Neural progenitor cell (in vitro differentiated cells): ENCODE results near the gene TMEM183A.

Experiments used
- EZH2phosphoT487 ChIP-seq: fragments of 200-600 bp; sonication (generic); IDR thresholded peaks from 2 replicates; pipeline ENCODE4 v1.6.1; 2017; ENCODE audit warnings: antibody characterized with exemption
- TF ChIP-seq, protein P1 (sequence below): fragments of 200-600 bp; sonication (generic); IDR thresholded peaks from 2 replicates; pipeline ENCODE4 v1.5.1; 2017; ENCODE audit warnings: antibody characterized with exemption, mild to moderate bottlenecking

DNA sequence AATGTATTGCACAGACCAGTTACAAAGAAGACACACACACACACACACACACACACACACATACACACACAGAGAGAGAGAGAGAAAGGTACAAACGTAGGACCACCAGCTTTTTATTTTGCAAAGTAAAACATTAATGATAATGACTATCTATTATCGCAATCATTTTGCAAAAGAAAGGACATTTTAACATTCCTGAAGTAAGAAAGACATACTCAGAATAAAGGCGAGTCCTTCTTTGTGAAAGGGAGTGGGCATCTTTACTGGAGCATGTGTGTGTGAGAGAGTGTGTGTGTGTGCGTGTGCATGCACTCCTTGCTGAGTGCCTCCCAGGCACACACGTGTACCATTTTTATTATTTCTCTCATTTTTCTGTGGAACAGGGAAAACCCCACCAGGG, 47.5 kb downstream of the TMEM183A start:
- TF ChIP-seq, protein P1, sequence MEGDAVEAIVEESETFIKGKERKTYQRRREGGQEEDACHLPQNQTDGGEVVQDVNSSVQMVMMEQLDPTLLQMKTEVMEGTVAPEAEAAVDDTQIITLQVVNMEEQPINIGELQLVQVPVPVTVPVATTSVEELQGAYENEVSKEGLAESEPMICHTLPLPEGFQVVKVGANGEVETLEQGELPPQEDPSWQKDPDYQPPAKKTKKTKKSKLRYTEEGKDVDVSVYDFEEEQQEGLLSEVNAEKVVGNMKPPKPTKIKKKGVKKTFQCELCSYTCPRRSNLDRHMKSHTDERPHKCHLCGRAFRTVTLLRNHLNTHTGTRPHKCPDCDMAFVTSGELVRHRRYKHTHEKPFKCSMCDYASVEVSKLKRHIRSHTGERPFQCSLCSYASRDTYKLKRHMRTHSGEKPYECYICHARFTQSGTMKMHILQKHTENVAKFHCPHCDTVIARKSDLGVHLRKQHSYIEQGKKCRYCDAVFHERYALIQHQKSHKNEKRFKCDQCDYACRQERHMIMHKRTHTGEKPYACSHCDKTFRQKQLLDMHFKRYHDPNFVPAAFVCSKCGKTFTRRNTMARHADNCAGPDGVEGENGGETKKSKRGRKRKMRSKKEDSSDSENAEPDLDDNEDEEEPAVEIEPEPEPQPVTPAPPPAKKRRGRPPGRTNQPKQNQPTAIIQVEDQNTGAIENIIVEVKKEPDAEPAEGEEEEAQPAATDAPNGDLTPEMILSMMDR: no peak
- no peak for TF ChIP-seq EZH2phosphoT487
